Fibroblast of skin of right biceps (primary cell): Measurements from ENCODE around the gene RAPGEF5.

Experiments used
- DNase-seq: peaks from one replicate; pipeline ENCODE4 v3.0.0-alpha.2; 2013

The RAPGEF5 gene

GRCh38 chr7:22216309-22216708 is 140.6 kb downstream of the RAPGEF5 start:
- no peak for DNase-seq

- no peak for DNase-seq
Observed at GRCh38 chr7:22214000-22214399, 143.0 kb downstream of the RAPGEF5 start.

- no peak for DNase-seq
Observed at GRCh38 chr7:22213081-22213480, 143.9 kb downstream of the RAPGEF5 start.

- DNase-seq, result no peak
Observed at GRCh38 chr7:22210967-22211366, 146.0 kb downstream of the RAPGEF5 start.

GRCh38 chr7:22210355-22210754 is 146.6 kb downstream of the RAPGEF5 start:
- no peak for DNase-seq

GRCh38 chr7:22208799-22209198 is 148.2 kb downstream of the RAPGEF5 start:
- no peak for DNase-seq

GRCh38 chr7:22207724-22208225 is 149.2 kb downstream of the RAPGEF5 start:
- DNase-seq, result no peak

GRCh38 chr7:22205631-22206030 is 151.3 kb downstream of the RAPGEF5 start:
- no peak for DNase-seq

- DNase-seq, result no peak
Observed at GRCh38 chr7:22204312-22204711, 152.6 kb downstream of the RAPGEF5 start.

- DNase-seq, result no peak
Observed at GRCh38 chr7:22202141-22202540, 154.8 kb downstream of the RAPGEF5 start.

GRCh38 chr7:22201186-22201880 is 155.6 kb downstream of the RAPGEF5 start:
- no peak for DNase-seq

- no peak for DNase-seq
Observed at GRCh38 chr7:22200777-22201176, 156.2 kb downstream of the RAPGEF5 start.

- DNase-seq, result no peak
Observed at GRCh38 chr7:22200238-22200637, 156.7 kb downstream of the RAPGEF5 start.

- no peak for DNase-seq
Observed at GRCh38 chr7:22197376-22197775, 159.6 kb downstream of the RAPGEF5 start.

GRCh38 chr7:22196429-22196828 is 160.5 kb downstream of the RAPGEF5 start:
- DNase-seq, result no peak

GRCh38 chr7:22195397-22196172 is 161.4 kb downstream of the RAPGEF5 start:
- no peak for DNase-seq

- no peak for DNase-seq
Observed at GRCh38 chr7:22194658-22195273, 162.2 kb downstream of the RAPGEF5 start.

- DNase-seq, result peak; percentile 11
Observed at GRCh38 chr7:22193450-22193983, 163.4 kb downstream of the RAPGEF5 start.

- DNase-seq, result no peak
Observed at GRCh38 chr7:22192801-22193200, 164.2 kb downstream of the RAPGEF5 start.

GRCh38 chr7:22190736-22191135 is 166.2 kb downstream of the RAPGEF5 start:
- no peak for DNase-seq

- no peak for DNase-seq
Observed at GRCh38 chr7:22189741-22190140, 167.2 kb downstream of the RAPGEF5 start.

GRCh38 chr7:22189230-22189629 is 167.7 kb downstream of the RAPGEF5 start:
- no peak for DNase-seq

GRCh38 chr7:22187691-22188348 is 169.1 kb downstream of the RAPGEF5 start:
- no peak for DNase-seq
